ENCODE results near the gene FNBP1L.
"Not testable (repeated sequence)": the region's sequence is repeated elsewhere in the genome, so short reads cannot be mapped to it uniquely, and the experiment has no call there.

The FNBP1L gene

GRCh38 chr1:93519199-93519829 lies 71.4 kb downstream of the FNBP1L start:
- Histone ChIP-seq H3K27ac (no peak overlapping the region), H3K4me3 (no peak overlapping the region)

DNA sequence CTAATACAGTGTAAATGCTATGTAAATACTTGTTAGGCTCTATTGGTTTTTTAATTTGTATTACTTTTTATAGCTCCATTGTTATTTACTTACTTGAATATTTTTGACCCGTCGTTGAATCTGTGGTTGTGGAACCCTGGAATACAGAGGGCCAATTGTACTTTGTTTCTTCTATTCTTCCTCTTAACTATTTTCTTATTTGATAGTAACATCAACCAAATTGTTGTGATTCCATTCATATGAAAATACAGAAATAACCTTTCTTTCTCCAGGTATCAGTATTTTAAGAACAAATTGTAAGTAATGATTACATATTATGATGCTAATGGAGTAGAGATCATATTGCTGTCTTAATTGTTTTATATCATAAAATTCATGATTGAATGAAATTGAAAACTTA lies 73.7 kb downstream of the FNBP1L start:
- no peak overlapping the region for H3K4me3 ChIP-seq

GRCh38 chr1:93522721-93523120 lies 74.8 kb downstream of the FNBP1L start:
- Histone ChIP-seq H3K4me3 (no peak overlapping the region), H3K27ac (no peak overlapping the region)

More for the DNA sequence above, 73.7 kb downstream of the FNBP1L start:
- no peak overlapping the region for H3K27ac ChIP-seq

GRCh38 chr1:93525431-93525830 lies 77.5 kb downstream of the FNBP1L start:
- Histone ChIP-seq H3K27ac (peak overlapping the region in 1 of 21 experiments; percentile 27), H3K4me3 (no peak overlapping the region)

DNA sequence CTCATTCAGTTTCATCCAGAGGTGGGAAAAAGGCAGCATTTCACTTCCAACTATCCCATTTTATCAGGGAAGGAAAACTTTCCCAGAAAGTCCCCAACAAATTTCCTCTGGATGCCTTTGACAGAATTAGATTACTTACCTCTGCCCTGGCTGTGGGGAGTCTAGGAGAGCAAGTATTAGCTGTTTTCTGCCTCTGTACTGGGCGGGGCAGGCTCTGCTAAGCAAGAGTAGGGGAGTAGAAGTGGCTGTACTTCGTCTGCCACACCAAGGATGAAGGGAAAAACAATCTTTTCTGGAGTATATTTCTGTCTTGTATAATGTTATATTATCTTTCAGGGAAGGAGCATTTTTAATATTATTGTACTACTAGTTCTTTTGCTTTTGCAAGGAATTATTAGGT lies 78.5 kb downstream of the FNBP1L start:
- H3K4me3 ChIP-seq: no peak overlapping the region

DNA sequence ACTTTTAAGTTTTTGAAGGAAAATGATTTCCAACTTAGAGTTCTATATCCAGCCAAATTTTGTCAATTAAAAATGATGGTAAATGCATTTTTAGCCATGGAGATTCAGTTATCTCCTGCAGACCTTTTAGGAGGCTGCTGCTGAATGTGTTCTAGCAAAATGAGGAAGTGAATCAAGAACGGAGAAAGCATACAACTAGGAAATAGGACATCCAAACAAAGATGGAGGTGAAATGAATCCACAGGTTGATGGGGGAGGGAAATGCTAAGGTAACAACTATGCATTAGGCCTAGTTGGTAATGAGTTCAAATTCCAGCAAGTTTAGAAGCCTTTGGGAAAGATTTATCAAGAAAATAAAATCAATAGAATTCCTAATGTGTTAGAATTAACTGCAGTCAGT lies 80.5 kb downstream of the FNBP1L start:
- Histone ChIP-seq H3K4me3 (no peak overlapping the region), H3K27ac (no peak overlapping the region)

More for the DNA sequence above, 78.5 kb downstream of the FNBP1L start:
- H3K27ac ChIP-seq: peak overlapping the region in 1 of 21 experiments; percentile 27

DNA sequence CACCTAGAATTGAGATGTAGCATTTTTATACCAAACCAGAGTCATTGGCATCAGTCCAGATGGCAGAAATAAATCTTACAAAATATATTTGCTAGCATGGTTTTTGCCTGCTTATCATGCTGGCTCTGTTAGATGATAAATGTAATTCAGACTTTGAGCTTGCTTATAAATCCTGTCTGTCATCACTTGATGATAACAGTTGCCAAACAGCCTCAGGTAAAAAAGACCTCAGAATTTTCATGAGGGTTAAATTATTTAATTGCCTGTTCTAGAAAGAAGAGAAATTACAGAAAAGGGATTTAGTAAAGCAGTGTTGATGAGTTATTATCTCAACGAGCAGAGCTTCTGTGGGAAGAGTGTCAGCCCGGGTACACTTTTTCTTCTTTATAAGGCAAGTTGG lies 83.3 kb downstream of the FNBP1L start:
- Histone ChIP-seq H3K4me3 (no peak overlapping the region), H3K27ac (no peak overlapping the region)

DNA sequence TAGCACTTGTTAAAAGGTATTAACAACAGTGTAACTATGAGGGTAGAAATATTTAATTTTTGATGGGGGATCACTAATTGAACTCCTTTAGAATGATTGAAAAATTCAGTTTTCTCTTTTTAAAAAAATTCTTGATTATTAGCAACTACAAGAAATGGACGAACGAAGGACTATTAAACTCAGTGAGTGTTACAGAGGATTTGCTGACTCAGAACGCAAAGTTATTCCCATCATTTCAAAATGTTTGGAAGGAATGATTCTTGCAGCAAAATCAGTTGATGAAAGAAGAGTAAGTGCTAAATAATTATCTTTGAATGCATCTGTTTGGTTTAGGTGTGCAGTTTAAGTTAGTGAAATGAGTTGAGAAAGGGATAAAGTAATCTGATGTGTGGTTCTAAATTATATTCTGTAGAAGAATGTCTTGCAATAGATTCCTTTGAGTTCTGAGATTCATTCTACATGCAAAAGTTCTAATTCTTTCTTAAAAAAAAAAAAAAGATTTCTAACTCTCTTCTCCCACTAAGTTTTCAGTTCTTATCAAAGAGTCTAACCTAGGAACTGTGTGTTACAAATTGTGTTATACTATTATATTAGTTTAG lies 85.0 kb downstream of the FNBP1L start:
- Histone ChIP-seq H3K4me3 (no peak overlapping the region), H3K27ac (no peak overlapping the region)

- H3K27ac ChIP-seq: no peak overlapping the region
- no peak overlapping the region for H3K4me3 ChIP-seq
Observed at GRCh38 chr1:93533677-93534076, 85.8 kb downstream of the FNBP1L start.

DNA sequence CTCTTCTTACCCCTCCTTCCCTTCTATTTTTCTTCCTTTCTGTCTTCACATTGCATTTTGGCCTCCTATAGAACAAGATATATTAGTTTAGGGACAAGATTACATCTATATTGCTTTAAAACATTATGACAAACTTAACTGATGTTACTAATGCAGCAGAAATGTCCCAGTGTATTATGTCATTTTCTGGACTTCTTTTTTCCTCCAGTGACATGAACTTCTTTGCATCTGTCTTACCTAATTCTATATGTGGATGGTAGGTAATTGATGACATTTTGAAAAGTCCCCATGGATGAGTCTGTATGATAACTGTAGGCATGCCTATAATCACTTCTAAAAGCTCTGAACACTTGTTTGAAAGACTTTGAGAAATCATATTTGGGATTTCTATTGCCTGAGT lies 89.5 kb downstream of the FNBP1L start:
- Histone ChIP-seq H3K4me3 (no peak overlapping the region), H3K27ac (no peak overlapping the region)

- no peak overlapping the region for H3K27ac ChIP-seq
- H3K4me3 ChIP-seq: no peak overlapping the region
Observed at GRCh38 chr1:93537924-93538323, 90.0 kb downstream of the FNBP1L start.

GRCh38 chr1:93541045-93541444 lies 93.1 kb downstream of the FNBP1L start:
- Histone ChIP-seq H3K27ac (no peak overlapping the region), H3K4me3 (no peak overlapping the region)

GRCh38 chr1:93542398-93542797 lies 94.5 kb downstream of the FNBP1L start:
- H3K4me3 ChIP-seq: no peak overlapping the region
- H3K27ac ChIP-seq: no peak overlapping the region

DNA sequence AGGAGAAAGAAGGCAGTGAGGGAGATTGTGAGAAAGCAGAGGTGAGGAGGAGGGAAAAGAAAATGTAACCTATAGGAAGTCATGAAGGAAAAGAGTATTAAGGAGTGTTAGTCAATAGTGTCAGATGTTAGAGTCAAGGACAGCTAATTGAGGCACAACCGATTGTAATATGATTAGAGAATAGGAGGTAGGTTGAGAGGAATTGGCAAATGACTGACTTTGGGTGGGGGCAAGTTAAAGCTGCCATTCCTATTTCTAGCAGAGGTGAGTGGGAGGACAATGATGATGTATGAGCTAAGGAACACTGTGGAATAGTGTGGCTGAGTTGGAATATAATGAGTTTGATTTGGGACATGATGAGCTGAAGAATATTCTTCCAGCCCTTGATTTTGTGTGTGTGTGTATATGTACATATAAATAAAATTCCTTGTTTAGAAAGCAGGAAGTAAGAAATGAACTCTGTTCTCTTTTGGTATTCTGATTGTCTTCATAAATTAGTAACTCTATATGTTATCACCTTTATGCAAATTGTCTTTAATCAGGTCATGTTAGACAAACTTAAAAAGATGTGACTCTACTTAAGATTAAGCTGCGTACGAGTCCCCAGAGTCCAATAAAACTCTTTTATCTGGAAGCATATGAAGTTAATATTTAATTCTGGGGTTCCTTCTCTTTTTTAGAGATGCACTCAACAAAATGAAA lies 98.4 kb downstream of the FNBP1L start:
- H3K4me3 ChIP-seq: no peak overlapping the region

DNA sequence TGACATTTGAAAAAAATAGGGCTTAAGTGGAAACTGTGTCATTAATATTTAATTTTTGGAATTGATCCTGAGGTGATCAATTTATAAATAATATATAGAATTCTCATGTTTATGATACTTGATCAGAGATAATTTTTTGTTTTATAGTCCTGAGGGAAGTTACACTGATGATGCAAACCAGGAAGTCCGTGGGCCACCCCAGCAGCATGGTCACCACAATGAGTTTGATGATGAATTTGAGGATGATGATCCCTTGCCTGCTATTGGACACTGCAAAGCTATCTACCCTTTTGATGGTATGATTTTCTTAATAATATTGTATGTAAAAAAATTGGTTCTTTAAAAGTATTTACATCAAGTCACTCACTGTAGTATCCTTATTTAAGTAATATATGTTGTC lies 101.2 kb downstream of the FNBP1L start:
- no peak overlapping the region for H3K27ac ChIP-seq
- no peak overlapping the region for H3K4me3 ChIP-seq

More for the DNA sequence above, 98.4 kb downstream of the FNBP1L start:
- H3K27ac ChIP-seq: no peak overlapping the region

DNA sequence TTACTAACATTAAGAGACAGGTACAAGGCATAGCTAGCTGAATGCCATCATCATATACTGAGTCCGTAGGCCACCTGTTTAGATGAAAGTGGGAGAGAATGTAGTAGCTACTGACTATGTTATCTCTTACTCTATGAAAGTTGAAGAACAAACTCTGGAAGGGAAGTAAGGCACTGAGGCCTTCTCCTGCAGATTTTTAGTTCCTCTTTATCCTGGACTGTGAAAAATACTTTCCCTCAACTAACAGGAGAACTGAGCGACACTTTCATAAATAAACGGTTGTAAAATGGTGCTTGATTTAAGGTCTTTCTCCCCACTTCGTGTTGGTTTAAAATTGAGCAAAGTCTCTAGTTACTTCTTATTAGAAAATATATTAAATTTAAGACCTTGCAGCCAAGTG lies 101.9 kb downstream of the FNBP1L start:
- H3K27ac ChIP-seq: no peak overlapping the region
- H3K4me3 ChIP-seq: no peak overlapping the region

- H3K4me3 ChIP-seq: no peak overlapping the region
- peak overlapping the region in 12 of 21 experiments; percentile 4 to 66 (median 32) for H3K27ac ChIP-seq
Observed at GRCh38 chr1:93552741-93553455, 105.0 kb downstream of the FNBP1L start.

- not testable (repeated sequence) for H3K4me3 ChIP-seq
- H3K27ac ChIP-seq: peak overlapping the region in 6 of 21 experiments; percentile 19 to 66 (median 56)
Observed at GRCh38 chr1:93553886-93554490, 106.1 kb downstream of the FNBP1L start.

DNA sequence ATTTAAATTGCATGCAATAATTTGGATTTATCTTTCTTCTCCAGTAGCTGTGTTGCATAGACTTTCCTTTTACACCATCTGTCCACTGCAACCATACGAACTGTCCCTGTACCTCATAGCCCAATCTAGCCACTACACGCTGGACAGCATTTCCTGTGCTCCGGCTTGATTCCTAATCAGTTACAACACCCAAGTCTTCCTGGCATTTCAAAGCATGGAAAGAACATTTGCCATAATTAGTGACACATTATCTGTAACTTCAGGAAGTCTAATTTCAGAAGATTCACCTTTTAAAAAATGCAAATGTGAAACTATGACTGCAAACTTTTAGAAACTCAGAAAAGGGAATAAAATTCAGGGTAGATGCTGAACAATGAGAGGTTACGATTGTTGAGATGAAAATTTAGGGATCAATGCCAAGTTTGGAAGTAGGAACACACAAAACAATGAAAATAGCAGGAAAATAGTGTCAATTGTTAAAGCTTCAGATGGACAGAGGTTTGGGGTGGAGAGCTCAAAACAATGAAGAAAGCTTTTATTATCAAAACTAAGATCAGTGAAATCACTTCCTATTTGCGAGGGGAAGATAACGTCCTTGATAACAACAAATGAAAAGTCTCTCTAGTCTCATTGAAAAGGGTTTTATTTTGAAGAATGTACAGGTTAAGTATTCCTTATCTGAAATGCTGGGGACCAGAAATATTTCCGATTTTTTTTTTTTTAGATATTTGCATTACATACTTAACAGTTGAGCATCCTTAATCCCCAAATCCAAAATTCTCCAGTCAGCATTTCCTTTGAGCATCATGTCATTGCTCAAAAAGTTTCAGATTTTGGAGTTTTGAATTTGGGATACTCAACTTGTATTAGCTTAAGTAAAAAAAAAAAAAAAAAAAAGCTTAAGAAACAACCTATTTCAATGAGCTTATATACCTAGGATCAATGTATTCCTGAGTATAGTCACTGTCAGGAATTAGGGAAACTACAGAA lies 107.3 kb downstream of the FNBP1L start:
- Histone ChIP-seq H3K4me3 (no peak overlapping the region), H3K27ac (peak overlapping the region in 6 of 21 experiments; percentile 5 to 54 (median 32))
